GM23338 (cell line): ENCODE results near the gene SMTNL2. TPM values are rescaled to one million over a fixed set of nuclear protein-coding genes. Genes with fewer than 3 reads are reported as not detected.

Experiments
- ATAC-seq: fragments of 200-7000 bp; cut with Tn5 transposase; 3 replicates; pipeline ENCODE4 v1.9.1; 2020
- DNase-seq: peaks from one replicate; pipeline ENCODE4 v3.0.0-alpha.2; 2015; ENCODE audit warnings: low spot score
- H2AFZ ChIP-seq: fragments of 200-600 bp; sonication (generic); 2 replicates; pipeline ENCODE4 v1.8.0; 2016; ENCODE audit warnings: antibody characterized with exemption, mild to moderate bottlenecking, moderate library complexity
- H3F3A ChIP-seq: fragments of 200-600 bp; sonication (generic); replicated peaks from 2 replicates; pipeline ENCODE4 v1.8.0; 2017; ENCODE audit warnings: antibody characterized with exemption, mixed run types, low read depth
- H3K27ac ChIP-seq: fragments of 200-600 bp; sonication (generic); 2 replicates; pipeline ENCODE4 v1.6.1; 2016; ENCODE audit warnings: low read depth
- H3K27me3 ChIP-seq: fragments of 200-600 bp; sonication (generic); 2 replicates; pipeline ENCODE4 v1.8.0; 2016; ENCODE audit warnings: mild to moderate bottlenecking, mixed run types, moderate library complexity; ENCODE audit not compliant: insufficient read depth
- H3K36me3 ChIP-seq: fragments of 200-600 bp; sonication (generic); 2 replicates; pipeline ENCODE4 v1.8.0; 2016; ENCODE audit warnings: mild to moderate bottlenecking; ENCODE audit not compliant: insufficient read depth
- H3K4me1 ChIP-seq: fragments of 200-600 bp; sonication (generic); 2 replicates; pipeline ENCODE4 v1.8.0; 2016; ENCODE audit warnings: mild to moderate bottlenecking, moderate library complexity; ENCODE audit not compliant: insufficient read depth
- H3K4me2 ChIP-seq: fragments of 200-600 bp; sonication (generic); 2 replicates; pipeline ENCODE4 v1.7.1; 2017; ENCODE audit warnings: mixed run types
- H3K4me3 ChIP-seq: fragments of 200-600 bp; sonication (generic); 2 replicates; pipeline ENCODE4 v1.6.1; 2016; ENCODE audit warnings: mixed run types
- H3K79me2 ChIP-seq: fragments of 200-600 bp; sonication (generic); replicated peaks from 2 replicates; pipeline ENCODE4 v1.8.0; 2017; ENCODE audit warnings: mild to moderate bottlenecking; ENCODE audit not compliant: insufficient read depth
- H3K9me2 ChIP-seq: fragments of 200-600 bp; sonication (generic); 2 replicates; pipeline ENCODE4 v1.8.0; 2017; ENCODE audit not compliant: insufficient read depth
- H4K20me1 ChIP-seq: fragments of 200-600 bp; sonication (generic); replicated peaks from 2 replicates; pipeline ENCODE4 v1.8.0; 2017; ENCODE audit warnings: mild to moderate bottlenecking; ENCODE audit not compliant: insufficient read depth
- H3K27ac Mint-ChIP-seq: 2 replicates; pipeline ENCODE4 v1.8.0; 2020; ENCODE audit warnings: inconsistent platforms, mild to moderate bottlenecking, moderate library complexity, mixed read lengths
- H3K27me3 Mint-ChIP-seq: 3 replicates; pipeline ENCODE4 v1.8.0; 2022; ENCODE audit warnings: low read depth, mild to moderate bottlenecking, moderate library complexity, mixed read lengths, inconsistent platforms; ENCODE audit not compliant: insufficient read depth, poor library complexity
- H3K36me3 Mint-ChIP-seq: 3 replicates; pipeline ENCODE4 v1.8.0; 2021; ENCODE audit warnings: low read depth, mild to moderate bottlenecking, inconsistent platforms, moderate library complexity, mixed read lengths
- H3K4me1 Mint-ChIP-seq: 3 replicates; pipeline ENCODE4 v1.8.0; 2020; ENCODE audit warnings: mild to moderate bottlenecking, inconsistent platforms, mixed read lengths
- H3K4me3 Mint-ChIP-seq: 3 replicates; pipeline ENCODE4 v1.8.0; 2021; ENCODE audit warnings: moderate library complexity, mild to moderate bottlenecking, inconsistent platforms, mixed read lengths
- H3K9me3 Mint-ChIP-seq: 3 replicates; pipeline ENCODE4 v1.8.0; 2020; ENCODE audit warnings: moderate library complexity, mild to moderate bottlenecking, inconsistent platforms, mixed read lengths
- CREB1 ChIP-seq: fragments of 250-450 bp; sonication (Bioruptor Pico); IDR thresholded peaks from 2 replicates; pipeline ENCODE4 v1.5.0; 2020; ENCODE audit warnings: low read depth, mild to moderate bottlenecking, moderate library complexity
- EZH2 ChIP-seq: fragments of 200-600 bp; sonication (generic); IDR thresholded peaks from one replicate; pipeline ENCODE4 v1.8.0; 2017; ENCODE audit warnings: antibody characterized with exemption, mild to moderate bottlenecking, low read depth; ENCODE audit not compliant: unreplicated experiment
- EZH2phosphoT487 ChIP-seq: fragments of 200-600 bp; sonication (generic); IDR thresholded peaks from one replicate; pipeline ENCODE4 v1.8.1; 2018; ENCODE audit warnings: antibody characterized with exemption; ENCODE audit not compliant: unreplicated experiment
- JUNB ChIP-seq: IDR thresholded peaks from one replicate; pipeline ENCODE4 v1.6.1; 2016; ENCODE audit warnings: antibody characterized with exemption; ENCODE audit not compliant: unreplicated experiment
- NANOG ChIP-seq: IDR thresholded peaks from 2 replicates; pipeline ENCODE4 v1.6.1; 2016; ENCODE audit warnings: antibody characterized with exemption, borderline replicate concordance
- POLR2AphosphoS5 ChIP-seq: IDR thresholded peaks from 2 replicates; pipeline ENCODE4 v1.6.1; 2016; ENCODE audit warnings: antibody characterized with exemption, low read depth
- REST ChIP-seq: IDR thresholded peaks from one replicate; pipeline ENCODE4 v1.6.1; 2018; ENCODE audit warnings: antibody characterized with exemption; ENCODE audit not compliant: unreplicated experiment
- STAT1 ChIP-seq: IDR thresholded peaks from one replicate; pipeline ENCODE4 v1.6.1; 2016; ENCODE audit warnings: antibody characterized with exemption; ENCODE audit not compliant: unreplicated experiment
- ZNF462 ChIP-seq: fragments of 250-450 bp; sonication (Bioruptor Pico); IDR thresholded peaks from 2 replicates; pipeline ENCODE4 v1.5.0; 2020; ENCODE audit warnings: mild to moderate bottlenecking, moderate library complexity
- polyA plus RNA-seq: library from polyadenylated mRNA; unstranded; fragments of >200 nt; fragmentation: Nextera tagmentation; extraction: Ambion mirVana; gene quantifications from 2 replicates; pipeline ENCODE4 v1.2.1, GENCODE V29; 2016
- total RNA-seq: library from RNA; depleted of rRNA; stranded (reverse); fragments of >200 nt; shearing (Covaris generic); gene quantifications from 2 replicates; pipeline ENCODE4 v1.2.3, GENCODE V29; 2014

Gene SMTNL2
- total and polyA plus RNA-seq, 2 experiments from 2014 or later: 1.3 to 4.3 TPM

GRCh38 chr17:4558347-4558971, 25.9 kb upstream of the SMTNL2 start:
- peaks cover 20% of the 10 kb centered on the region for H3K4me1 ChIP-seq
- H2AFZ ChIP-seq: no peak overlapping the region
- H3K27me3 ChIP-seq: no peaks in the 10 kb centered on the region
- no peak overlapping the region for H3K27ac ChIP-seq
- H3F3A ChIP-seq: 0 out of 2 replicates have a peak, but pooled peaks cover 7% of the 10 kb centered on the region
- no peaks in the 10 kb centered on the region for H3K9me3 Mint-ChIP-seq
- TF ChIP-seq NANOG (no peak), EZH2 (no peak), REST (no peak), CREB1 (CRISPR knock-in tag) (no peak), JUNB (no peak), ZNF462 (CRISPR knock-in tag) (no peak), POLR2AphosphoS5 (no peak), EZH2phosphoT487 (no peak), STAT1 (no peak)
- H3K27ac Mint-ChIP-seq: no peak overlapping the region
- peaks cover 1% of the 10 kb centered on the region for H3K36me3 ChIP-seq
- H3K27me3 Mint-ChIP-seq: peaks cover 13% of the 10 kb centered on the region
- no peak for DNase-seq
- H3K36me3 Mint-ChIP-seq: peaks cover 16% of the 10 kb centered on the region
- H3K4me1 Mint-ChIP-seq: peaks cover 34% of the 10 kb centered on the region
- no peak overlapping the region for H3K4me2 ChIP-seq
- no peaks in the 10 kb centered on the region; the same call in 1 of the 2 replicates for H4K20me1 ChIP-seq
- H3K79me2 ChIP-seq: peaks cover 21% of the 10 kb centered on the region
- H3K9me2 ChIP-seq: no peaks in the 10 kb centered on the region
- H3K4me3 ChIP-seq: no peak overlapping the region
- no peak for ATAC-seq
- H3K4me3 Mint-ChIP-seq: no peak overlapping the region
